Gastrocnemius medialis (tissue), 4 donors: ENCODE data around the gene SYT1.

Experiments used
- CTCF ChIP-seq, 5 experiments: fragments of 450-650 bp in 3 of 5; fragments of 200-600 bp in 2 of 5; sonication (generic) in 2 of 5; IDR thresholded peaks in 4 of 5; conservative IDR thresholded peaks in 1 of 5; 1 replicate in 4 of 5; 2 replicates in 1 of 5; pipeline ENCODE4 v1.5.1; 2016 to 2019; ENCODE audit warnings: antibody characterized with exemption in 5 of 5, mild to moderate bottlenecking in 3 of 5, moderate library complexity in 3 of 5
- POLR2A ChIP-seq, 2 donors: fragments of 450-650 bp; IDR thresholded peaks; one replicate each; pipeline ENCODE4 v1.6.1; 2017; ENCODE audit warnings: antibody characterized with exemption in 2 of 2, mild to moderate bottlenecking in 2 of 2, moderate library complexity in 2 of 2

GRCh38 chr12:79168687-79169086 is 304.1 kb downstream of the SYT1 start:
- TF ChIP-seq CTCF (IDR thresholded peaks at IDR 0.05 in 4 of 5, conservative IDR thresholded peaks at IDR 0.05 in 1 of 5) (no peak), POLR2A (IDR thresholded peaks at IDR 0.05) (no peak)
